PC-3 (cell line): ENCODE results near the gene PDXK. TPM values are rescaled to one million over a fixed set of nuclear protein-coding genes. Genes with fewer than 3 reads are reported as not detected.

Source experiments
- ATAC-seq: fragments of 200-7000 bp; cut with Tn5 transposase; 2 replicates; pipeline ENCODE4 v1.9.1; 2020; ENCODE audit warnings: mild to moderate bottlenecking, moderate library complexity
- BruUV-seq: library from RNA; stranded (reverse); fragments of 400-500 nt; replicated peaks from 2 replicates; lab custom pipeline; 2021; lab: Mats Ljungman, UMichigan
- CTCF ChIA-PET: fragments of 300-600 bp; sonication (Branson Sonifier 250); formaldehyde crosslinking; loops from one replicate; lab custom pipeline; 2022; ENCODE audit warnings: antibody characterized with exemption; lab: Charles Lee
- POLR2A ChIA-PET: fragments of 300-600 bp; sonication (Branson Sonifier 250); formaldehyde crosslinking; loops from one replicate; lab custom pipeline; 2022; ENCODE audit warnings: antibody characterized with exemption; ENCODE audit not compliant: unreplicated experiment; lab: Charles Lee
- DNase-seq: peaks from one replicate; pipeline ENCODE4 v3.0.0-alpha.2; 2015
- H2AFZ ChIP-seq: fragments of 300-600 bp; sonication (generic); 2 replicates; pipeline ENCODE4 v1.6.0; 2016; ENCODE audit warnings: antibody characterized with exemption, low read length
- H3F3A ChIP-seq: fragments of 300-600 bp; sonication (generic); one replicate; pipeline ENCODE4 v1.6.0; 2017; ENCODE audit warnings: antibody characterized with exemption, low read length, control low read depth, mild to moderate bottlenecking; ENCODE audit not compliant: unreplicated experiment
- H3K27ac ChIP-seq: fragments of 300-600 bp; sonication (generic); 2 replicates; pipeline ENCODE4 v1.5.1; 2016; ENCODE audit warnings: mild to moderate bottlenecking, low read length
- H3K27me3 ChIP-seq: fragments of 300-600 bp; sonication (generic); 2 replicates; pipeline ENCODE4 v1.6.1; 2016; ENCODE audit warnings: low read length, mixed read lengths
- H3K36me3 ChIP-seq: fragments of 300-600 bp; sonication (generic); 2 replicates; pipeline ENCODE4 v1.6.1; 2016; ENCODE audit warnings: low read depth, mixed run types, low read length, mixed read lengths
- H3K4me1 ChIP-seq: fragments of 300-600 bp; sonication (generic); 2 replicates; pipeline ENCODE4 v1.5.1; 2016; ENCODE audit warnings: low read length; ENCODE audit not compliant: insufficient read depth
- H3K4me2 ChIP-seq: fragments of 300-600 bp; sonication (generic); 2 replicates; pipeline ENCODE4 v1.6.0; 2016; ENCODE audit warnings: low read length
- H3K4me3 ChIP-seq: fragments of 300-600 bp; sonication (generic); 2 replicates; pipeline ENCODE4 v1.5.1; 2016; ENCODE audit warnings: mild to moderate bottlenecking, low read length, mixed read lengths
- H3K79me2 ChIP-seq: fragments of 300-600 bp; sonication (generic); 2 replicates; pipeline ENCODE4 v1.6.1; 2017; ENCODE audit warnings: low read length, mixed read lengths
- H3K9ac ChIP-seq: fragments of 300-600 bp; sonication (generic); 2 replicates; pipeline ENCODE4 v1.6.0; 2016; ENCODE audit warnings: mild to moderate bottlenecking, low read length
- H3K9me2 ChIP-seq: fragments of 300-600 bp; sonication (generic); replicated peaks from 2 replicates; pipeline ENCODE4 v1.6.1; 2016; ENCODE audit warnings: mixed run types, low read length, mixed read lengths
- H3K9me3 ChIP-seq: fragments of 300-600 bp; sonication (generic); 2 replicates; pipeline ENCODE4 v1.6.1; 2016; ENCODE audit warnings: low read length, mixed read lengths
- H4K20me1 ChIP-seq: fragments of 300-600 bp; sonication (generic); 2 replicates; pipeline ENCODE4 v1.6.1; 2016; ENCODE audit warnings: low read length, mixed read lengths
- CTCF ChIP-seq: fragments of 300-600 bp; sonication (generic); conservative IDR thresholded peaks from 2 replicates; pipeline ENCODE4 v1.5.1; 2017; ENCODE audit warnings: antibody characterized with exemption, low read depth, mild to moderate bottlenecking, low read length
- EZH2 ChIP-seq: fragments of 300-600 bp; sonication (generic); IDR thresholded peaks from one replicate; pipeline ENCODE4 v1.6.1; 2017; ENCODE audit warnings: antibody characterized with exemption, mild to moderate bottlenecking, low read length; ENCODE audit not compliant: unreplicated experiment
- EZH2phosphoT487 ChIP-seq: fragments of 300-600 bp; sonication (generic); IDR thresholded peaks from 2 replicates; pipeline ENCODE4 v1.6.1; 2018; ENCODE audit warnings: mild to moderate bottlenecking, antibody characterized with exemption, low read length, borderline replicate concordance
- intact Hi-C: fragments of 100-400 bp; cut with micrococcal nuclease; formaldehyde crosslinking; loops from 2 replicates; pipeline ENCODE4 v1.9.0; 2023
- total RNA-seq: library from RNA; depleted of rRNA; stranded (reverse); fragments of >200 nt; gene quantifications from 2 replicates; pipeline ENCODE4 v1.2.3, GENCODE V29; 2014

Gene PDXK
- total RNA-seq, 1 experiment from 2014 or later = 464 TPM

DNA sequence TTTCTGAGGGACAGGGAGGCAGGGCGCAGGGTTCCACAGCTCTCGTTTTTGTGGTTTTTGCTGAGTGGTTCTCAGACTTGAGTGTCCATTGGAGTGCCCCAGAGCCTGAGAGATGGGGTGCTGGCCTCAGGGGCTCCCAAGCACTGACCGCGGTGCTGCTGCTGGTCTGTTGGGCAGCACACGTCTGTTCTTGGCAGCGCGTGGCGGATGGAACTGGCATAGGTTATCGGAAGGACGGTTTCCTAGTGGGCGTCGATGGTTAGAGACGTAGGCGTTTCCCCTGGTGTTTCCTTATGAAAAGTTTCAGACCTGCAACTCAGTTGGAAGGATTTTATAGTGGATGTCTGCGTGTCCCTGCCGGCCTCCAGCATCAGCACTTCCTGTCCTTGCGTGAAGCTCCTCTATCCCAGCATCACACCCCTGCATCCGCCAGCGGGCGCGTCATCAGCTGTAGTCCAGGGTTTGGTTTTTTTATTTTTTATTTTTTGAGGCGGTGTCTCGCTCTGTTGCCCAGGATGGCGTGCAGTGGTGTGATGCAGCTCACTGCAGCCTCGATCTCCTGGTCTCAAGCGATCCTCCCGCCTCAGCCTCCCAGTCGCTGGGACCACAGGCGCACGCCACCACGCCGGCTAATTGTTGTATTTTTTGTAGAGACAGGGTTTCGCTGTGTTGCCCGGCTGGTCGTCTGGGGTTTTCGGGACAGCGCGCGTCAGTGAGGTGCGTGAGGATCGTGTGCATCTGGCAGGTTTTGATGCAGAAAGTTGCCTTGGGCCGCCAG lies 82.3 kb downstream of the PDXK start:
- 0 out of 2 replicates have a peak, but pooled peaks cover 6% of the 10 kb centered on the region for H4K20me1 ChIP-seq
- POLR2A ChIA-PET = no interaction called here
- H2AFZ ChIP-seq = no peak overlapping the region
- H3K4me3 ChIP-seq = no peak overlapping the region
- H3K27ac ChIP-seq = no peak overlapping the region
- CTCF ChIA-PET = no interaction called here
- no peaks in the 10 kb centered on the region for H3K9me2 ChIP-seq
- no peaks in the 10 kb centered on the region for H3K27me3 ChIP-seq
- H3K4me1 ChIP-seq = no peaks in the 10 kb centered on the region
- H3K79me2 ChIP-seq = peaks cover 2% of the 10 kb centered on the region; the same call in 1 of the 2 replicates
- no peaks in the 10 kb centered on the region for H3F3A ChIP-seq
- no peaks in the 10 kb centered on the region for H3K9me3 ChIP-seq
- no TSS peak for BruUV-seq
- no peak for DNase-seq
- H3K36me3 ChIP-seq = peaks cover 69% of the 10 kb centered on the region
- no peak overlapping the region for H3K4me2 ChIP-seq
- no peak for ATAC-seq
- H3K9ac ChIP-seq = no peak overlapping the region
- TF ChIP-seq CTCF (no peak), EZH2 (no peak), EZH2phosphoT487 (no peak)
- intact Hi-C loops = no loop called here

DNA sequence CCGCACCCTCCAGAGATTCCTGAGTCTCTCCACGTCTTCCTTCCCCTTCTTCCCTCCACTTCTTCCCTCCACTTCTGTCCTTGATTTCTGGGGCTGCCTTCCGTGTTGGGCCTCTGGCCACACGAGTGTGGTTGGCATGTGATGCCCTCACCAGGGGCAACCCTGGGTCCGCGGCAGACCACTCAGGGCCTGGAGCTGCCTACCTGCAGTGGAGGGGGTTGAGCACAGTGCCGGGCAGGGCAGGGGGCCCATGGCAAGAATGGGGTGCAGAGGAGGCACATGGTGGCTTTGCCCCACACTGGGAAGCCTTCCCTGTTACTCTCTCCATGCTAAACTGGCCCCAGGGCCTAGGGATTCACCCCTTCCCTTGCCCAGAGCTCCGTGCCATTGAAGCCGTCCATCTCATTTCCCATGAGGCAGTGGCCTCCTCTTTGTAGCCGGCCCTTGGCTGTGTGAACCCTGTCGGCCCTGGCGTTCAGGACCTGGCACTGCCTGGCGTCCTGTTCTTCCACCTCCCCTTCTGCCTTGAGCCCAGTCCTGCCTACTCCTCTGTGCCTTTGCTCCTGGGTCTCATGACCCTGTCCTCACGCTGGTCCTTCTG lies 83.9 kb downstream of the PDXK start:
- ATAC-seq (no peak), DNase-seq (no peak)
- peaks cover 53% of the 10 kb centered on the region for H3K36me3 ChIP-seq
- no peaks in the 10 kb centered on the region for H3K9me2 ChIP-seq
- no peaks in the 10 kb centered on the region for H3K9me3 ChIP-seq
- no peak overlapping the region for H3K4me2 ChIP-seq
- H3K4me1 ChIP-seq = no peaks in the 10 kb centered on the region
- H3F3A ChIP-seq = no peaks in the 10 kb centered on the region
- H2AFZ ChIP-seq = no peak overlapping the region
- 0 out of 2 replicates have a peak, but pooled peaks cover 3% of the 10 kb centered on the region for H4K20me1 ChIP-seq
- no peak overlapping the region for H3K27ac ChIP-seq
- BruUV-seq = no TSS peak
- H3K27me3 ChIP-seq = no peaks in the 10 kb centered on the region
- no peak overlapping the region for H3K9ac ChIP-seq
- H3K79me2 ChIP-seq = no peaks in the 10 kb centered on the region
- POLR2A ChIA-PET = no interaction called here
- intact Hi-C loops = no loop called here
- H3K4me3 ChIP-seq = no peak overlapping the region
- CTCF ChIA-PET = no interaction called here
- TF ChIP-seq EZH2phosphoT487 (no peak), CTCF (no peak), EZH2 (no peak)
